ENCODE results near the gene SBK1. TPM values are rescaled to one million over a fixed set of nuclear protein-coding genes. Genes with fewer than 3 reads are reported as not detected.
A peak's percentile ranks its signal among the peaks of the same experiment; 100 is the strongest.
"Not testable (repeated sequence)": the region's sequence is repeated elsewhere in the genome, so short reads cannot be mapped to it uniquely, and the experiment has no call there.

Gene SBK1
- total and polyA plus RNA-seq, 9 donors = 0.32 to 1.5 (median 0.79) TPM

DNA sequence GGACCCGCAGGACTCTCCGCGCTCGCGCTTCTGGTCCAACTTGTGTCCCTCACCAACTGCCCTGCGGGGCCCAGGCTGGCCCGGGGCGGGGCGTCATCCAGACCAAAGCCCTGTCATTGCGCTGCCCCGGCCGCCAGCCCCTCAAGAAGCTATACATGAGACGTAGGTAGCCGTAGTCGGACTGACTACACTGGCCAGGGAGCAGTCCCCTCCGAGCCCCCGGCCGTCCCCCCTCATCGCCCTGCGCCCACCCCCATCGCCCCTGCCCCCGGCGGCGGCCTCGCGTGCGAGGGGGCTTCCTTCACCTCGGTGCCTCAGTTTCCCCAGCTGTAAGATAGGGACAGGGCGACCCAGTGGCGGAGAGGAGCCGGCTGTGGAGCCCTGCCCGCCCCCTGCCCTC lies 75.6 kb downstream of the SBK1 start:
- H3K27ac ChIP-seq; intact Hi-C loops (cut with DNase I); H3K9me3 ChIP-seq; H3K4me1 ChIP-seq (ENCODE audit: insufficient read depth); H3K36me3 ChIP-seq; H3K4me3 ChIP-seq; H3K27me3 ChIP-seq: not testable (repeated sequence)
- peak in 1 of 5 donors; percentile 7 for DNase-seq
- 14 to 34% (median 14%) methylated on average over 11 to 25 of the region's 32 CpGs for WGBS, 3 donors

Small RNA genes within 50 kb of the gene (small RNA-seq; reads per million reads assigned to genes)
- not detected for gene AC138904.2

Other genes starting within 250 kb of the SBK1 start
- 1 to 10 TPM in 1 of 7 donors, under 1 TPM in 2, not detected in 4; 0.46 to 1.1 (median 0.72) TPM for gene GSG1L, start 228.8 kb upstream of the SBK1 start, total RNA-seq
- gene GSG1L, start 228.8 kb upstream of the SBK1 start, polyA plus RNA-seq = under 1 TPM; 0.30 to 0.37 TPM
- 10 to 100 TPM; 35.8 to 98.2 (median 65.0) TPM for gene XPO6, start 80.6 kb upstream of the SBK1 start, total RNA-seq
- gene XPO6, start 80.6 kb upstream of the SBK1 start, polyA plus RNA-seq = 10 to 100 TPM; 30.3 to 87.0 TPM
- gene NPIPB6, start 71.0 kb downstream of the SBK1 start, total RNA-seq = 1 to 10 TPM in 6 of 7 donors, under 1 TPM in 1; 0.57 to 6.7 (median 3.3) TPM
- under 1 TPM; 0.58 to 0.92 TPM for gene NPIPB6, start 71.0 kb downstream of the SBK1 start, polyA plus RNA-seq
- 100 to 1,000 TPM in 2 of 7 donors, 10 to 100 TPM in 4, 1 to 10 TPM in 1; 6.1 to 230 (median 63.9) TPM for gene EIF3CL, start 111.3 kb downstream of the SBK1 start, total RNA-seq
- 10 to 100 TPM; 65.1 to 72.2 TPM for gene EIF3CL, start 111.3 kb downstream of the SBK1 start, polyA plus RNA-seq
- gene NPIPB7, start 179.8 kb downstream of the SBK1 start, total RNA-seq = under 1 TPM in 1 of 7 donors, not detected in 6; 0.35 TPM
- gene NPIPB7, start 179.8 kb downstream of the SBK1 start, polyA plus RNA-seq = under 1 TPM; 0.23 to 0.29 TPM
- 10 to 100 TPM; 17.8 to 30.9 (median 22.4) TPM for gene CLN3, start 199.5 kb downstream of the SBK1 start, total RNA-seq
- 10 to 100 TPM; 15.9 to 32.1 TPM for gene CLN3, start 199.5 kb downstream of the SBK1 start, polyA plus RNA-seq
- gene APOBR, start 202.1 kb downstream of the SBK1 start, total RNA-seq = 1 to 10 TPM in 1 of 7 donors, under 1 TPM in 6; 0.18 to 1.4 (median 0.48) TPM
- under 1 TPM; 0.18 to 0.65 TPM for gene APOBR, start 202.1 kb downstream of the SBK1 start, polyA plus RNA-seq
- not detected for gene IL27, start 214.3 kb downstream of the SBK1 start, total RNA-seq
- gene IL27, start 214.3 kb downstream of the SBK1 start, polyA plus RNA-seq = not detected
- gene NUPR1, start 246.4 kb downstream of the SBK1 start, total RNA-seq = 100 to 1,000 TPM in 5 of 7 donors, 10 to 100 TPM in 2; 25.5 to 355 (median 129) TPM
- gene NUPR1, start 246.4 kb downstream of the SBK1 start, polyA plus RNA-seq = 100 to 1,000 TPM in 1 of 2 donors, 10 to 100 TPM in 1; 28.5 to 366 TPM